Keratinocyte (primary cell): Measurements from ENCODE around the gene KRT79.

Experiments used
- EZH2 ChIP-seq: IDR thresholded peaks from one replicate; pipeline ENCODE4 v1.6.1; 2012; ENCODE audit warnings: inconsistent platforms, mild to moderate bottlenecking, low read length, moderate library complexity
- TF ChIP-seq, protein P1 (sequence below), 3 experiments: IDR thresholded peaks in 1 of 3; conservative IDR thresholded peaks in 1 of 3; optimal IDR thresholded peaks in 1 of 3; 2 replicates in 2 of 3; 3 replicates in 1 of 3; pipeline versions ENCODE3 to v1.5.1; 2011; ENCODE audit warnings: low read length in 3 of 3, mild to moderate bottlenecking in 3 of 3, moderate library complexity in 2 of 3, control low read depth in 1 of 3, inconsistent platforms in 1 of 3; ENCODE audit not compliant: insufficient read depth in 2 of 3; ENCODE audit errors: extremely low read depth in 1 of 3

- TF ChIP-seq, protein P1, sequence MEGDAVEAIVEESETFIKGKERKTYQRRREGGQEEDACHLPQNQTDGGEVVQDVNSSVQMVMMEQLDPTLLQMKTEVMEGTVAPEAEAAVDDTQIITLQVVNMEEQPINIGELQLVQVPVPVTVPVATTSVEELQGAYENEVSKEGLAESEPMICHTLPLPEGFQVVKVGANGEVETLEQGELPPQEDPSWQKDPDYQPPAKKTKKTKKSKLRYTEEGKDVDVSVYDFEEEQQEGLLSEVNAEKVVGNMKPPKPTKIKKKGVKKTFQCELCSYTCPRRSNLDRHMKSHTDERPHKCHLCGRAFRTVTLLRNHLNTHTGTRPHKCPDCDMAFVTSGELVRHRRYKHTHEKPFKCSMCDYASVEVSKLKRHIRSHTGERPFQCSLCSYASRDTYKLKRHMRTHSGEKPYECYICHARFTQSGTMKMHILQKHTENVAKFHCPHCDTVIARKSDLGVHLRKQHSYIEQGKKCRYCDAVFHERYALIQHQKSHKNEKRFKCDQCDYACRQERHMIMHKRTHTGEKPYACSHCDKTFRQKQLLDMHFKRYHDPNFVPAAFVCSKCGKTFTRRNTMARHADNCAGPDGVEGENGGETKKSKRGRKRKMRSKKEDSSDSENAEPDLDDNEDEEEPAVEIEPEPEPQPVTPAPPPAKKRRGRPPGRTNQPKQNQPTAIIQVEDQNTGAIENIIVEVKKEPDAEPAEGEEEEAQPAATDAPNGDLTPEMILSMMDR (optimal IDR thresholded peaks at IDR 0.05 in 1 of 3, IDR thresholded peaks at IDR 0.05 in 1 of 3, conservative IDR thresholded peaks at IDR 0.05 in 1 of 3; ENCODE audit: extremely low read depth in 1 of 3, insufficient read depth in 2 of 3, low read length in 3 of 3) = no peak
- no peak for TF ChIP-seq EZH2
These were observed 39.9 kb upstream of the KRT79 start for GRCh38 chr12:52873832-52874572.
